ENCODE data around the gene UPB1. TPM values are rescaled to one million over a fixed set of nuclear protein-coding genes. Genes with fewer than 3 reads are reported as not detected.

UPB1 gene
- total RNA-seq (2014; rRNA removed; shearing (Covaris generic); ENCODE audit: low replicate concordance) = 0.41 TPM in 1 of 2 replicates, not detected in the other

DNA sequence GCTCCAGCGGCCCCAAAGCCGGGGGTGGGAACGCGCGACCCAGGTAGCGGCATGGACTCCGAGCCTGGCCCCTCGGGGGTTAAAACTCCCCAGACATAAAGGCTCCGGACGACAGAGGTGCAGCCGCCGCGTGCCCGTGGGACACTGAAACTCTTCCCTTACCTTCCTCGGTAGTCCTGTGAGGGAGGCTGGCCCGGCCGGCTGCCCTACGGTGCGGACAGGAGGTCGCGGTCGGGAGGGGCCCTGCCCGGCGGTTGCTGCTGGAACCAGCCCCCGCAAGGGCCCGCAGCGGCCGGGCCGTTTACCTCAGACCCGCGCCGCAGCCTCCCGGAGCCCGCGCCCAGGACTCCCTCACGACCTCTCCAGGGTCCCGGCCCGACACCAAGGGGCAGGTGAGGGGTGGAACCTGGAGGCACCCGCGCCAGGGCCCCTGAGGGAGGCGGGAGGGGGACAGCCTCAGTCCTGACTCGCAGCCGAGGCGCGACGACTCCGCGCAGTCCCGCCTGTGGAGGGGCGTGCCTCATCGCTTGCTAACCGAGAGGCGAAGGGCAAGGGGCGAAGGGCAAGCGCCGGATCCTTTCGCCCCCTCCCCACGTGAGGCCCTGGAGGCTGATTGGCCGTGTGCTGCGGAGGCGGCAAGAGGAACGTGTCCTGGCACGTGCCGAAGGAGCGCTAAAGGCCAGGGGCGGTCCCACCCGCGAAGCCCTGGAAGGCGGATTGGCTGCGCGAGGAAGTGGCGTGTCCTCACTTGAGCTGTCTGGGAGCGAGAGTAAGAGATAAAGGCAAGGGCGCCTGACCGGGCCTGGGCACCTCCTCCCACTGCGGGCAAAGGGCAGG is at the start of gene UPB1:
TSS of gene UPB1 (plus strand) at position 805 of the 837 bp plus-strand sequence. CDS start 72 bp downstream, outside the sequence.
- DNase-seq (ENCODE audit: low read depth) = no peak
- in situ Hi-C loops (cut with HindIII; ENCODE audit: low pct_unique_long_range_greater_than_20kb, low sequenced_read_pairs) = no loop called here

DNA sequence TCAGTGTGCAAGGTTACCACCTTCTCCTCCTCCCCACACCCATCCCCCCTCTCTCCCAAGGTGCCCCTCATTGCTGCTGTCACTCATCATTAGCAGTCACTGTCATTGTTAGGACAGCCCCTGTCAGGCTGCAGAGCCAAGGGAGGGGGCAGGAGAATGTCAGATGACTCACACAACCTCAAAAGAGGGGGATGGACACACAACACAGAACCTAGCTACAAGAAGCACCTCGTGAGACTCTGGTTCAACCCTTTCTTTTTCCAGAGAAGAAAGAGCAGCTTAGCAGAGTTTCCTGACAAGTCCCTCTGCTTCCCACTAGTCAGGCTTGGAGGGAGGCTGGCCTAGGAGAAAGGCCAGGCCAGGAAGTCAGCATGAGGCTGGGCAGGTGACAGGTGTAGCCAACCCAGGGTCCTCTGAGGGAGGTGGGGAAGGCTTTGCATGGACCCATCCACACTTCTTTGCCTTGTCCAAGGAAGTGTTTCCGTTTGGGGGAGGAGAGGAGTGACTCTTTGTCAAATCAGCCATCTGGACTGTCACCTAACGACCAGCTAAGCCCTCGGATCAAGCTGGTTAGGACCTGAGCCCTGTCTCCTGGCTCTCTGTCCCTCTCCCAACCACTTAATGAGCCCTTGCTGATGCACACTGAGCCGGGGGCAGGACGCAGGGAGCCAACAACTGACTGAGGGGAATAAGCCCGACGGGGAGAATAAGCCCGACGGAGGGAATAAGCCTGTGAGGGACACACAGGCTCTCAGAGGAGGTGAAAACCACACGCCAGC is 49.5 kb upstream of the UPB1 start:
- in situ Hi-C loops (cut with HindIII; ENCODE audit: low pct_unique_long_range_greater_than_20kb, low sequenced_read_pairs) = no loop called here
- no peak for DNase-seq (ENCODE audit: low read depth)

DNA sequence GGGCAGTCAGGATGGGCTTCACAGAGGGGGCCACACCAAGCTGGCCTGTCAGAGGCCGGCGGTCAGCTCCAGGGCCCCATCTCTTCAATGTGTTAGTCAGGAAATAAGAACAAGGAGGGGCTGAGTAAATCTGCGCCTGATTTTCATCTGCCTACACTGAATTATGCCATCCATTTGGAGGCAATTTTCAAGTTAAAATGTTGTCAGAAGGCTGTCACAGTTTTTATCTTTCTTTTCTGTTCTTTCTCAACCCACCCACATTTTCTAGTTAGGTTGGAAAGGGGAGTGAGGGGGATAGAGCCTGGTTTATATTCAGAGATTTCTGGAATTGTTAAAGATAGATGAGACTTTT is 48.9 kb upstream of the UPB1 start:
- in situ Hi-C loops (cut with HindIII; ENCODE audit: low pct_unique_long_range_greater_than_20kb, low sequenced_read_pairs) = no loop called here
- no peak for DNase-seq (ENCODE audit: low read depth)

DNA sequence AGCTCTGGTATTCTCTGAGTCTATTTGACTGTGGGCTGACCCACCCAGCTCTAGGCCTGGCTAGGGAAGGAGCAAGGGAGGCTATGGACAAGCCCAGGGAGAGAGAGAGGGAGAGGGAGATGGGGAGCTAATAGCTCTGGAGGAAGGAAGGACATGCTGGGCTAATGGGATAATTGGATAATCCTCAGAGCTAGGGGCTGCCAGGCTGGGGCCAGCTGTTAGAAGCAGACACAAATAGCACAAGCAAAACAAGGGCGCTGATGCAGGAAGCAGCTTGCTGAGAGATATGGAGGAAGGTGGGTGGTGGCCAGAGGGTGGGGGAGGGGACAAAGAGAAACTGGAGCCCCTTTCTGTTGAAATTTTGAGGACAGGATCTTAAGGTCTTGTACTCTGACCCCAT is 44.5 kb upstream of the UPB1 start:
- in situ Hi-C loops (cut with HindIII; ENCODE audit: low pct_unique_long_range_greater_than_20kb, low sequenced_read_pairs) = no loop called here
- no peak for DNase-seq (ENCODE audit: low read depth)

DNA sequence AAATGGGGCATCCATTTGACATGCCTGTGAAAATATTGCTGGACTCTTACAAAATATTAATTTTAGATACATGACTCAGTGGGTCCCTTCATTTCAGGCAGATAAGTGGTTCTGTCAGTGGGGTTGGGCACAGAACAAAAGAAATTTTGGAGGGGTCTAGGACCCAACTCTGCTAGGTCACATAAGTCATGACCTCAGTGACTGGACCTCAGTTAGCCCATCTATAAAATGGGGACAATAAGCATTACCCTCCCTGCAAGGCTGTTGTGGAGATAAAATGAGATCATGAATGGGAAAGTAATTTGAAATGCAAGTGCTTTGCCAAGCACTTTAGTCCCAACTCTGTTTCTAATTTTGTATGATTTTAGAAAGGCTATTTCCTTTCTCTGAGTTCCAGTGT is 44.0 kb upstream of the UPB1 start:
- no peak for DNase-seq (ENCODE audit: low read depth)
- in situ Hi-C loops (cut with HindIII; ENCODE audit: low pct_unique_long_range_greater_than_20kb, low sequenced_read_pairs) = no loop called here

DNA sequence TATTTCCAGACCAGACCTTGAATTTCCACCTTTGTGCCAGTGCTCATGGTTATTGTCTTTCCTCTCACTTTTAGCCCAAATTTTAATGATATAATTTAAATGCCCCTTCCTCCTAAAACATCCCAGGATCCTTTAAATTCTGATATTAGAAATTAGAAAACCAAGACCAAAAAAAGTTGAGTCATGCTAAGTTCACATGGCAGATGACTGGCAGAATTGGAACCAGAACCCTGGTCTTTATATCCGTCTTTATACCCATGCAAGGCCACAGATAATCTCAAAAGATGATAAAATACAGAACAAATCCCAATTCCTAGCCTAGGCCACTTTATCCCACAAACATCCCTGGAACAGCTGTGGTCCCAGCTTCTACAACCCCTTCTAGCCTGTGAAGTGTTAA is 41.3 kb upstream of the UPB1 start:
- no peak for DNase-seq (ENCODE audit: low read depth)

DNA sequence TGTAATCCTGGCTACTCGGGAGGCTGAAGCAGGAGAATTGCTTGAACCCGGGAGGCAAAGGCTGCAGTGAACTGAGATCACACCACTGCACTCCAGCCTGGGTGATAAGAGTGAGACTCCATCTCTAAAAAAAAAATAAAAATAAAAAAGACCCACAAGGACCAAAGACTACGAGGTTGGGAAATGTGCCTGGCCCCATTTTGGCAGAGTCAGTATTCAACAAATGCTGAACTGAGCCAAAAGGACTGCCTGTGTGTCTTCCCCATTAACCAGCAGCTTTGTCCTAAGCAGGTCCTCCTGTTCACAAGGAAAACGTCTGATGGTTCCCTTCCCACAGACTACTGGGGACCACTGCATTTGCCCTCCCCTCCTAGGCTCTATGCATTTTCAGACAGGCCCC is 40.1 kb upstream of the UPB1 start:
- in situ Hi-C loops (cut with HindIII; ENCODE audit: low pct_unique_long_range_greater_than_20kb, low sequenced_read_pairs) = no loop called here
- no peak for DNase-seq (ENCODE audit: low read depth)

More for the DNA sequence above, 41.3 kb upstream of the UPB1 start:
- in situ Hi-C loops (cut with HindIII; ENCODE audit: low pct_unique_long_range_greater_than_20kb, low sequenced_read_pairs) = no loop called here

DNA sequence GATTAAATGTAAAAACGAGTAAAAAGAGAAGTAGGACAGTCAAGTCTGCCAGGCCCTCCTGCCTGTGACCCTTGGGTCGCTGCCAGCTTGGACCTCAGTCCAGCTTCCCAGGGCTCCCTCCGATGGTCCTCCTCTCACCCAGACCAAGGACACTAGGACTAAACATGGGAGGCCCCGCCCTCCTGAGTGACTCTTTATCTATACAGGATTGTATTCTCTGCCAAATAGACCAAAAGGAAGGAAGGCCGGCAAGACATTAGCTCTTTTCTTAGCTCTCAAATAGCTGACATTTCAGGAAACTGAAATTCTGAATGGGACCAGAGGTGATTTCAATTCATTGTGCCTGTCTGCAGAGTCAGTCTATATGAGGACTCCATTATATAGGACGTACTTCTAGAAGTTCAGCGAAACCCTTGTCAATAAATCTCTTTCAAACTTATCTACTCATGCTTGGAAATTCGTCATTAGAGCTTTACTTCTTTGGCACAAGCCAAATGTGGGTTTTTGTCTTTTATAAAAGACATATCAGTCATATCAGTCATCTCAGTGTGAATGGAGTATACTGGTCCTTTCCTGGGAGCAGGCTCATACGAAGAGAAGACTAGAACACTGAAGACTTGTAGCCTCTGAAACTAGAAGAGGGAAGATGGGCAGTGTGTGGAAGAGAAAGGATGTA is 39.2 kb upstream of the UPB1 start:
- DNase-seq (ENCODE audit: low read depth) = no peak
- in situ Hi-C loops (cut with HindIII; ENCODE audit: low pct_unique_long_range_greater_than_20kb, low sequenced_read_pairs) = no loop called here

DNA sequence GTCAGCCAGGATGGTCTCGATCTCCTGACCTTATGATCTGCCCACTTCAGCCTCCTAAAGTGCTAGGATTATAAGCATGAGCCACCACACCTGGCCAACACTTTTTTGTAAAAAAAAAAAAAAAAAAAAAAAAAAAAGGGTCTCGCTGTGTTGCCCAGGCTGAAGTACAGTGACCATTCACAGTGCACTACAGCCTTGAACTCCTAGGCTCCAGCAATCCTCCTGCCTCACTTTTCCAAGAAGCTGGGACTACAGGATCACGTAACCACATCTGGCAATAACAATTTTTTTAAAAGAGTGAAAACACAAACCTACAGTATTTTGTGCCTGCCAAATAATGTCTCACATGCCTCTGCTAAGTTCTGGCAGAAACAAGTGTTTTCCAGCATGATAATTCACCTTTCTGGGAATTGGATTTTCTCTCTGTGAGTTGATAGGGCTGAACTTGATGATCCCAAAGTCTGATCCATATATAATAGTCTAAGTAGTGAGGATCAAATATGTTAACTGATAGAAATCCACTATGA is 37.2 kb upstream of the UPB1 start:
- in situ Hi-C loops (cut with HindIII; ENCODE audit: low pct_unique_long_range_greater_than_20kb, low sequenced_read_pairs) = no loop called here
- DNase-seq (ENCODE audit: low read depth) = no peak

DNA sequence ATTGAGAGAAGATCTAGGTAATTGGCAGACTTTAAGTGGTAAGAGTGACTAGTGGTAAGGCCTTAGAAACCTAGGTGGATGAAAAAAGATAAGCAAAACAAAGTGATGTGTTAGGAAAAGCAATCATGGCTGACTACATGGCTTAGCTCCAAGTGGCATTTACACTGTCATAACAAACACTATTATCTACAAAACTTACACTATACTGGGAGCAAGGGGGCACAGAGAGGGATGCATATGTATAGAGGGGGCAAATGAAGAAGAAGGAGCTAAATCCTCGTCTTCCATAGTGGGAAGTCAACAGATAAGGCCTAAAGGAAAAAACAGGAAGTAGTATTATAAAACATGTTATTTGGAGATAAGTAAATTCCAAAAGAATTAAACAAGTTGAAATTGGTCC is 35.2 kb upstream of the UPB1 start:
- no peak for DNase-seq (ENCODE audit: low read depth)
- in situ Hi-C loops (cut with HindIII; ENCODE audit: low pct_unique_long_range_greater_than_20kb, low sequenced_read_pairs) = no loop called here

DNA sequence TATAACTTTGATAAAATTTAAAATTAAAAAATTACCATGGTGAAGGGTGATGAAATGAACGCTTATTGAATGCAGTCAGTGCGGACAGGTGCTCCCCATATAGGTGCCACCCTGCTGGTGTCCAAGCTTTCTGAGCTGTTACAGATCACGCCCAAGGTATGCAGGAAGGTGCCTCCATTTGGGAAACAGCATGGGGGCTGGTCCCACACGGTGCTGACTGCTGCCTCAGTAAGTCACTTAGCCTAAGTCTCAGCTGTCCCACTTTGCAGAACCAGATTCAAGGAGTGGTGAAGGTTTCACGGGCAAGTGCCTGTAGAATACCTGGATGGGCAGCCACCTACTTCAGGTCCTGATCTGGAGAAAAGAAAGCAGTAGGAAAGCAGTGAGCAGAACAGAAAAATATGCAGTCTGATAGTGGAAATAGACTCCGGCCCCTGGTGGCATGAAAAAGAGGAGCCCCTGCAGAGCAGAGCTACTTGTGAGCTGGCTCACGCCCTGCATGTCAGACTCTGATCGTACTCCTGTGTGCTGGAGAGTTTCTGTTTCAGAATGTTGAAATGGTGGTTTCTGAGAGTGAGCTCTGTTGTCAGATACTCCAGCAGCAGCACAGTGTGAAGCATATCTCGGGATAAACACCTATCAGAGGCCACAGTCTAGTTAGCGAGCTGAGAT is 34.6 kb upstream of the UPB1 start:
- in situ Hi-C loops (cut with HindIII; ENCODE audit: low pct_unique_long_range_greater_than_20kb, low sequenced_read_pairs) = no loop called here
- no peak for DNase-seq (ENCODE audit: low read depth)

DNA sequence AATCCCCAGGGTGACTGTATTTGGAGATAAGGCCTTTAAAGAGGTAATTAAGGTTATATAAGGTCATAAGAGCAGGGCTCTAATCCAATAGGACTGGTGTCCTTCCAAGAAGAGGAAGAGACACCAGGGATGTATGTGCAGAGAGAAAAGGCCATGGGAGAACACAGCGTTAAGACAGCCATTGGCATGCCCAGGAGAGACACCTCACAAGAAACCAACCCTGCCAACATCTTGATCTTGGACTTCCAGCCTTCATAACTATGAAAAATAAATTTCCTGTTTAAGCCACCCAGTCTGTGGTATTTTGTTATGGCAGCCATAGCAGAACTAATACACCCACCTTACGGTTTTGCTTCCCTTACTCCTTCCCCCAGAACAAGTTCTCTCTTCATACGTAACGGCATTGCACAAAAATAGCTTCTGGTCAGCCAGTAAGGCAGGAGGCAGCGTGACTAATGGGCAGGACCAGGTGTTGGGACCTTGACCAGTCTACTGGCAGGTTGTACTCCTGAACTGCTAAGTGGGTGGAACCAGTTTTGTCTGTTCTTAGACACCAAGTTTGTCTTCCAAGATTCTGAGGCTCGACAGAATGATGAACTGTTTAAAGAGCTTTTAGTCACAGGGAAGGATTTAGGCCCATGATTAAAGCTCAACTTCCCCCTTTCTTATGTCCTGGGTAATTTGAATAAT is 31.9 kb upstream of the UPB1 start:
- DNase-seq (ENCODE audit: low read depth) = no peak
- in situ Hi-C loops (cut with HindIII; ENCODE audit: low pct_unique_long_range_greater_than_20kb, low sequenced_read_pairs) = no loop called here

DNA sequence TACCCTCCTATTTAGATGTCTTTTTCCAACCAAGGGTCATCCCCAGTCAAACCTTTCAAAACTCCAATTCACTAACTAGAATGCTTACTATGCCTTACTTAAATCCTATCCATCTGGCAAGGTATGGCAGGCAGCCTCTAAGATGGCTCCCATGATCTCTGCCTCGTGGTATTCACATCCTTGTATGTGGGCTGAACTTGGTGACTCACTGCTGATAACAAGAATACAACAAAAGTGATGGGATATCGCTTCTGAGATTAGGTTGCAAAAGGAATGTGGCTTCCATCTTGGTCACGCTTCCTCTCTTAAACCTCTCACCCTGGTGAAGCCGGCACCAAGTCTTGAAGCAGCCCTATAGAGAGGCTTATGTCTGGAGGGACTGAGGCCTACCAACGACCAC is 29.6 kb upstream of the UPB1 start:
- DNase-seq (ENCODE audit: low read depth) = peak; percentile 30
- in situ Hi-C loops (cut with HindIII; ENCODE audit: low pct_unique_long_range_greater_than_20kb, low sequenced_read_pairs) = no loop called here

DNA sequence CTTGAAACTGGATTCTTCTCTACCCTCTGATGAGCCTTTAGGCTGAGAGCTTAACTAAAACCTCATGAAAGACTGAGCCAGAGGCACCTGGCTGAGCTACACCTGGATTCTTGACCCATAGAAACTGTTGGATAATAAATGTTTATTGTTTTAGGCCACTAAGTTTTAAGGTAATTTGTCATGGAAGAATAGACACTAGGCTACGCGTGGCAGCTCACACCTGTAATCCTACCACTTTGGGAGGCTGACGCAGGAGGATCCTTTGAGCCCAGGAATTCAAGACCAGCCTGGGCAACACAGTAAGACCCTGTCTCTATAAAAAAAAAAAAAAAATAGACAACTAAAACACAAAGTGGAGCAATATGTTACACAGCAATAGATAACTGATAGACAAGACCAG is 29.2 kb upstream of the UPB1 start:
- in situ Hi-C loops (cut with HindIII; ENCODE audit: low pct_unique_long_range_greater_than_20kb, low sequenced_read_pairs) = no loop called here
- DNase-seq (ENCODE audit: low read depth) = no peak

DNA sequence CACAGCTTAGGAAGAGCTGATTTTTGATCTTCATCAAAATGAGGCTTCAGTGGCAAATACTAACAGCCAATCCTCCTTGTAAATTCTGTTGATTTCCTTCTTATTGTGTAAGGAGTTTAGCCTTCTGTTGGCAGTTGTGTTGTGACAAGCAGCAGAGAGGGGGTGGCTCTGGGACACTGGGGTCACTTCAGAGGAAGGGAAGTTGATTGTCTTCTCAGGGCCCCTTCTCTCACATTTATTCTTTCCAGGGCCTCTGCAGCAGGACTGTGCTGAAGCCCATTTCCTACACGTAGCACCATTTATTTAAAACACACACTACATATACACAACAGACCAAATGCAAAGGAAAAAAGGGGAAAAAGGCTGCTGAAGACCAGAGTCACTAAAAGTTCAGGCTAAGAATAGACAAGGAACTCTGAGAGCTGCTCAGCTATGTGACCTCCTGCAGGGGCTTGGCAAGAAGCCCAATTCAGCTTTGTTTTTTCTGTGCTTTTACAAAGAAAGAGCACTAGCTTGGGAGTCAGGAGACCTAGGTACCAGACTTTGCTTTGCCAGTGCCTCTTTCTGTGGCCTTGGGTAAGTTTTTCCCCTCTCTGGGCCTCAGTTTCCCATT is 28.3 kb upstream of the UPB1 start:
- in situ Hi-C loops (cut with HindIII; ENCODE audit: low pct_unique_long_range_greater_than_20kb, low sequenced_read_pairs) = no loop called here
- peak; percentile 62 for DNase-seq (ENCODE audit: low read depth)

DNA sequence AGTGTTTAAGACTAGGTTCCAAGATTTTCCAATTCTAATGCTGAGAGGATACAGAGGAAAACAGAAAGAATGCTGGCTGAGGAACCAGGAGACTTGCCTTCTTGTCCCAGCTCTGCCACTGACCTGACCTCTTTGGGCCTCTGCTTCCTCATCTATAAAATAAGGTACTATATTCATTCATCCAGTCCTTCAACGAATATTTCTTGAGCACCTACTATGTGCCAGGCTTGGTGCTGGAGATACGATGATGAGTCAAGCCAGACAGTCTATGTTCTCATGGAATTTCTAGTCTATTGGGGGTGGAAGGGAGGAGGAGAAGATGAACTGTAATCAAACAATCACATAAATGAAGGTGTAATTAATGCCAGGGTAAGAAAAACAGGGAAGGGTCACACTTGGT is 27.8 kb upstream of the UPB1 start:
- in situ Hi-C loops (cut with HindIII; ENCODE audit: low pct_unique_long_range_greater_than_20kb, low sequenced_read_pairs) = no loop called here
- DNase-seq (ENCODE audit: low read depth) = no peak

DNA sequence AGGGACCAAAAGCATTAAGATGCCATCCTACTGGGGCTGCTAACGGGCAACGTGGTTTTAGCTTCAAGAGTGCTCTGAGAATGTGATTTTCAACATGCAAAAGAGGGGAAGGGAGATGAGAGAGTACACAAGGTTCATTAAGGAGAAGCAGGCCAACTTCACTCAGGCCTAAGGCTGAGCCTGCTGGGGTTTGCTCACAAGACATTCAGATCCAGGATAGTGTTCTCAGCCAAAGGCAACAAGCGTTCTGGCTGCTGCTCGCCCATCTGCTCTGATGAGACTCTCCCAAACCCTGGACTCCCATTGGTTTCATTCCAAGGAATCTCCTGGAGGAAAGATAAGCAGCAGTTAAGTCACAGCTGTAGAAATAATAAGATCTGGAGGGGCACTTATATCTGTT is 23.6 kb upstream of the UPB1 start:
- no peak for DNase-seq (ENCODE audit: low read depth)
- in situ Hi-C loops (cut with HindIII; ENCODE audit: low pct_unique_long_range_greater_than_20kb, low sequenced_read_pairs) = no loop called here
